HepG2 (cell line): Measurements from ENCODE around the gene AP4E1. TPM values are rescaled to one million over a fixed set of nuclear protein-coding genes. Genes with fewer than 3 reads are reported as not detected.

Experiments used
- ATF2 ChIP-seq: sonication (generic); formaldehyde crosslinking; IDR thresholded peaks from 2 replicates; pipeline ENCODE4 v1.4.0; 2020; ENCODE audit warnings: missing genetic modification reagents
- BORCS8-MEF2B ChIP-seq: sonication (generic); formaldehyde crosslinking; IDR thresholded peaks from 2 replicates; pipeline ENCODE4 v1.8.0; 2022; ENCODE audit warnings: mild to moderate bottlenecking, missing genetic modification reagents
- DMAP1 ChIP-seq: IDR thresholded peaks from 2 replicates; pipeline ENCODE4 v1.6.1; 2016
- GFI1 ChIP-seq: sonication (generic); formaldehyde crosslinking; IDR thresholded peaks from 2 replicates; pipeline ENCODE4 v1.5.0; 2020; ENCODE audit warnings: missing genetic modification reagents, mild to moderate bottlenecking, borderline replicate concordance
- HDAC1 ChIP-seq: sonication (generic); formaldehyde crosslinking; IDR thresholded peaks from 2 replicates; pipeline ENCODE4 v1.5.1; 2020; ENCODE audit warnings: mild to moderate bottlenecking, missing genetic modification reagents
- HNF4G ChIP-seq, 2 experiments: sonication (generic) in 1 of 2; formaldehyde crosslinking in 1 of 2; IDR thresholded peaks; 2 replicates each; pipeline versions ENCODE4 v1.4.0 to v1.6.1; 2011 to 2020; ENCODE audit warnings: borderline replicate concordance in 2 of 2, low read depth in 2 of 2, mild to moderate bottlenecking in 2 of 2, low read length in 1 of 2, missing genetic modification reagents in 1 of 2, moderate library complexity in 1 of 2
- IRF2 ChIP-seq: IDR thresholded peaks from 2 replicates; pipeline ENCODE4 v1.6.1; 2018; ENCODE audit warnings: missing genetic modification reagents, missing compliant biosample characterization
- KDM2A ChIP-seq: sonication (generic); formaldehyde crosslinking; IDR thresholded peaks from 2 replicates; pipeline ENCODE4 v1.4.0; 2020; ENCODE audit warnings: low read depth, missing genetic modification reagents, borderline replicate concordance
- KMT2A ChIP-seq: sonication (generic); formaldehyde crosslinking; IDR thresholded peaks from 2 replicates; pipeline ENCODE4 v1.4.0; 2020; ENCODE audit warnings: missing genetic modification reagents
- MIXL1 ChIP-seq: IDR thresholded peaks from 2 replicates; pipeline ENCODE4 v1.6.1; 2016
- MXI1 ChIP-seq: IDR thresholded peaks from 3 replicates; pipeline ENCODE4 v1.6.1; 2012; ENCODE audit warnings: low read depth, low read length, inconsistent platforms, borderline replicate concordance
- NFE2L1 ChIP-seq: sonication (generic); formaldehyde crosslinking; IDR thresholded peaks from 2 replicates; pipeline ENCODE4 v1.4.0; 2020; ENCODE audit warnings: missing genetic modification reagents, mild to moderate bottlenecking, borderline replicate concordance
- NONO ChIP-seq, 2 experiments: fragments of 450-650 bp in 1 of 2; sonication (generic) in 1 of 2; formaldehyde crosslinking in 1 of 2; IDR thresholded peaks in 1 of 2; conservative IDR thresholded peaks in 1 of 2; 2 replicates each; pipeline versions ENCODE4 v1.6.1 to v1.8.0; 2017 to 2022; ENCODE audit warnings: mild to moderate bottlenecking in 1 of 2, missing genetic modification reagents in 1 of 2, moderate library complexity in 1 of 2
- NR3C1 ChIP-seq: sonication (generic); formaldehyde crosslinking; IDR thresholded peaks from 2 replicates; pipeline ENCODE4 v1.4.0; 2020; ENCODE audit warnings: missing genetic modification reagents
- POLR2AphosphoS5 ChIP-seq: IDR thresholded peaks from 2 replicates; pipeline ENCODE4 v1.6.1; 2012; ENCODE audit warnings: low read depth, low read length
- PREB ChIP-seq: sonication (generic); formaldehyde crosslinking; IDR thresholded peaks from 2 replicates; pipeline ENCODE4 v1.4.0; 2020; ENCODE audit warnings: missing genetic modification reagents
- SIN3B ChIP-seq: fragments of 150-350 bp; IDR thresholded peaks from 2 replicates; pipeline ENCODE4 v1.6.1; 2014; ENCODE audit warnings: low read length
- TFDP2 ChIP-seq: sonication (generic); formaldehyde crosslinking; IDR thresholded peaks from 2 replicates; pipeline ENCODE4 v1.4.0; 2020; ENCODE audit warnings: missing genetic modification reagents
- ZNF20 ChIP-seq: sonication (generic); formaldehyde crosslinking; IDR thresholded peaks from 2 replicates; pipeline ENCODE4 v1.4.0; 2020; ENCODE audit warnings: mild to moderate bottlenecking, moderate library complexity, missing genetic modification reagents
- ZNF234 ChIP-seq: sonication (generic); formaldehyde crosslinking; conservative IDR thresholded peaks from 2 replicates; pipeline ENCODE4 v1.5.1; 2020; ENCODE audit warnings: mild to moderate bottlenecking, missing genetic modification reagents
- ZNF552 ChIP-seq: sonication (generic); formaldehyde crosslinking; IDR thresholded peaks from 2 replicates; pipeline ENCODE4 v1.9.0; 2022; ENCODE audit warnings: missing genetic modification reagents, mild to moderate bottlenecking, borderline replicate concordance
- ZNF564 ChIP-seq: sonication (generic); formaldehyde crosslinking; IDR thresholded peaks from 2 replicates; pipeline ENCODE4 v1.8.1; 2023; ENCODE audit warnings: mild to moderate bottlenecking, missing genetic modification reagents
- ZNF567 ChIP-seq: sonication (generic); formaldehyde crosslinking; IDR thresholded peaks from 2 replicates; pipeline ENCODE4 v1.8.1; 2023; ENCODE audit warnings: mild to moderate bottlenecking, missing genetic modification reagents, borderline replicate concordance
- ZNF704 ChIP-seq: sonication (generic); formaldehyde crosslinking; IDR thresholded peaks from 2 replicates; pipeline ENCODE4 v1.8.1; 2023; ENCODE audit warnings: mild to moderate bottlenecking, inconsistent platforms, moderate library complexity, missing genetic modification reagents, borderline replicate concordance
- ZNF766 ChIP-seq: sonication (generic); formaldehyde crosslinking; IDR thresholded peaks from 2 replicates; pipeline ENCODE4 v1.5.0; 2020; ENCODE audit warnings: missing genetic modification reagents, borderline replicate concordance
- polyA plus RNA-seq, 8 experiments: library from polyadenylated mRNA; depleted of rRNA in 3 of 8; stranded (reverse) in 7 of 8; unstranded in 1 of 8; fragments of >200 nt; fragmentation: Illumina TruSeq in 4 of 8; extraction: Trizol in 4 of 8; gene quantifications; 2 replicates each; pipeline versions ENCODE4 v1.2.1 to v1.2.3, GENCODE V29; 2011 to 2016; ENCODE audit warnings: low read depth in 4 of 8, missing spikeins in 1 of 8, mixed read lengths in 1 of 8; ENCODE audit not compliant: insufficient read depth in 1 of 8
- total RNA-seq, 5 experiments: library from RNA; depleted of rRNA; stranded (reverse); fragments of >200 nt; fragmentation: Illumina TruSeq; extraction: Trizol; gene quantifications; 2 replicates each; pipeline ENCODE4 v1.2.3, GENCODE V29; 2016; ENCODE audit warnings: low read depth in 1 of 5

Gene AP4E1
- total and polyA plus RNA-seq, 2 of the 13 experiments (the other 11 are each of a cell fraction or from before 2014, with no cell fraction given): 2.2 to 7.8 TPM

- TF ChIP-seq IRF2 (CRISPR knock-in tag): peak; percentile 94
- TF ChIP-seq NR3C1 (CRISPR knock-in tag): no peak
- no peak for TF ChIP-seq BORCS8-MEF2B (CRISPR knock-in tag)
- 0 out of 2 replicates have a peak, but pooled peaks have one; percentile 23 for TF ChIP-seq KDM2A (CRISPR knock-in tag)
- TF ChIP-seq ZNF766 (CRISPR knock-in tag): no peak
- no peak for TF ChIP-seq ATF2 (CRISPR knock-in tag)
- 0 out of 2 replicates have a peak, but pooled peaks have one; percentile 32 for TF ChIP-seq ZNF564 (CRISPR knock-in tag)
- TF ChIP-seq MXI1: peak; percentile 76; the same call in 2 of the 3 replicates
- TF ChIP-seq SIN3B: peak; percentile 35; the same call in 1 of the 2 replicates
- TF ChIP-seq PREB (CRISPR knock-in tag): no peak
- peak; percentile 36; the same call in 1 of the 2 replicates for TF ChIP-seq MIXL1 (CRISPR knock-in tag)
- peak; percentile 52; the same call in 1 of the 2 replicates for TF ChIP-seq TFDP2 (CRISPR knock-in tag)
- peak; percentile 77 for TF ChIP-seq KMT2A (CRISPR knock-in tag)
- 0 out of 2 replicates have a peak, but pooled peaks have one; percentile 9 for TF ChIP-seq DMAP1
- TF ChIP-seq ZNF20 (CRISPR knock-in tag): peak; percentile 99
- no peak for TF ChIP-seq ZNF234 (CRISPR knock-in tag)
- peak; percentile 49; the same call in 1 of the 2 replicates for TF ChIP-seq HNF4G (IDR thresholded peaks at IDR 0.05; ENCODE audit: borderline replicate concordance, low read depth, low read length)
- no peak for TF ChIP-seq HNF4G (CRISPR knock-in tag; IDR thresholded peaks at IDR 0.05; ENCODE audit: borderline replicate concordance, low read depth)
- TF ChIP-seq ZNF704 (CRISPR knock-in tag): 0 out of 2 replicates have a peak, but pooled peaks have one; percentile 19
- TF ChIP-seq NFE2L1: no peak
- no peak for TF ChIP-seq ZNF552 (CRISPR knock-in tag)
- TF ChIP-seq GFI1 (CRISPR knock-in tag): no peak
- peak; percentile 34; the same call in 1 of the 2 replicates for TF ChIP-seq POLR2AphosphoS5
- no peak for TF ChIP-seq NONO (IDR thresholded peaks at IDR 0.05)
- no peak for TF ChIP-seq NONO (CRISPR knock-in tag; conservative IDR thresholded peaks at IDR 0.05)
- no peak for TF ChIP-seq ZNF567 (CRISPR knock-in tag)
- 0 out of 2 replicates have a peak, but pooled peaks have one; percentile 18 for TF ChIP-seq HDAC1
These were observed 1.4 kb upstream of the AP4E1 start (continued) for GRCh38 chr15:50906954-50907600.
